ENCODE results near the gene CERS6.

The CERS6 gene

GRCh38 chr2:168685600-168686451, 229.8 kb downstream of the CERS6 start:
- in situ Hi-C loops (cut with MboI; ENCODE audit: low pct_unique_long_range_greater_than_20kb, low sequenced_read_pairs, unreplicated experiment) = no loop called here

GRCh38 chr2:168686452-168687191, 230.6 kb downstream of the CERS6 start:
- DNase-seq (ENCODE audit: low spot score) = no peak
- in situ Hi-C loops (cut with MboI; ENCODE audit: low pct_unique_long_range_greater_than_20kb, low sequenced_read_pairs, unreplicated experiment) = no loop called here

More at GRCh38 chr2:168685600-168686451, 229.8 kb downstream of the CERS6 start:
- no peak for TF ChIP-seq CTCF (IDR thresholded peaks at IDR 0.05; ENCODE audit: extremely low read depth, insufficient read depth, missing control alignments)
- DNase-seq (ENCODE audit: low spot score) = no peak

GRCh38 chr2:168687314-168687713, 231.2 kb downstream of the CERS6 start:
- DNase-seq (ENCODE audit: low spot score) = no peak
- in situ Hi-C loops (cut with MboI; ENCODE audit: low pct_unique_long_range_greater_than_20kb, low sequenced_read_pairs, unreplicated experiment) = no loop called here
- peak; percentile 44 for TF ChIP-seq CTCF (IDR thresholded peaks at IDR 0.05; ENCODE audit: extremely low read depth, insufficient read depth, missing control alignments)

More at GRCh38 chr2:168686452-168687191, 230.6 kb downstream of the CERS6 start:
- TF ChIP-seq CTCF (IDR thresholded peaks at IDR 0.05; ENCODE audit: extremely low read depth, insufficient read depth, missing control alignments) = no peak

GRCh38 chr2:168690381-168690885, 234.4 kb downstream of the CERS6 start:
- no peak for DNase-seq (ENCODE audit: low spot score)
- in situ Hi-C loops (cut with MboI; ENCODE audit: low pct_unique_long_range_greater_than_20kb, low sequenced_read_pairs, unreplicated experiment) = no loop called here
- no peak for TF ChIP-seq CTCF (IDR thresholded peaks at IDR 0.05; ENCODE audit: extremely low read depth, insufficient read depth, missing control alignments)

GRCh38 chr2:168691221-168691620, 235.1 kb downstream of the CERS6 start:
- in situ Hi-C loops (cut with MboI; ENCODE audit: low pct_unique_long_range_greater_than_20kb, low sequenced_read_pairs, unreplicated experiment) = no loop called here
- no peak for DNase-seq (ENCODE audit: low spot score)
- no peak for TF ChIP-seq CTCF (IDR thresholded peaks at IDR 0.05; ENCODE audit: extremely low read depth, insufficient read depth, missing control alignments)

GRCh38 chr2:168692132-168692744, 236.2 kb downstream of the CERS6 start:
- in situ Hi-C loops (cut with MboI; ENCODE audit: low pct_unique_long_range_greater_than_20kb, low sequenced_read_pairs, unreplicated experiment) = no loop called here
- TF ChIP-seq CTCF (IDR thresholded peaks at IDR 0.05; ENCODE audit: extremely low read depth, insufficient read depth, missing control alignments) = no peak
- DNase-seq (ENCODE audit: low spot score) = no peak
